HG02642 (cell line): Measurements from ENCODE around the gene THRSP.
"Not testable (repeated sequence)": the region's sequence is repeated elsewhere in the genome, so short reads cannot be mapped to it uniquely, and the experiment has no call there.

ENCODE experiments used
- ATAC-seq: cut with Tn5 transposase; IDR thresholded peaks from one replicate; pipeline ENCODE4 v1.9.1; 2021; ENCODE audit warnings: mild to moderate bottlenecking; ENCODE audit not compliant: unreplicated experiment, poor library complexity

The THRSP gene

DNA sequence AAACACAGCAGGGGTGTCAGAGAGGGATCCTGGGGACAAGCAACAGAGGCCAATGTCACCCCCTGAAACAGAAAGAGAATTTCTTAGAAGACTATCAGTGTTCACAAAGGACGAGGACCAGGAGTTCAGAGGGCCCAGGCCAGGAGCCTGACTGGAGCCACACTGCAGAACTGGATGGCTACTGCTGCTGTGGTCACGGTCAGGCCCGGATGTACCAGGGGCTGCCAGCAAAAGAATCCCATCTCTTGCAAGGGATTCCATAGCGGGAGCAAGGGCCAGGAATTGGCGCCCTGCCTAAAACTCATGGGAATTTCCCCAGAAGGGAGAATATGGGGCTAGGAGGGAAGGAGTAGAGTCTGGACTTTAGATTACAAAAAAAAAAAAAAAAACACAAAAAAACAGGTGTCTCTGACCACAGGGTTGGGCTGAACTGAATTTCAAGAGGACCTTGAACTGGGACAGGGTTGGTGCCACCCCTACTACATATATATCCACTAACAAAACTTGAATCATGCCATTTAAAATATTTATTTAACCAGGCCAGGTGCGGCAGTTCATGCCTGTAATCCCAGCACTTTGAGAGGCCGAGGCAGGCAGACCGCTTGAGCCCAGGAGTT, 24.9 kb upstream of the THRSP start:
- ATAC-seq, result no peak

- no peak for ATAC-seq
Observed at GRCh38 chr11:78039391-78039918, 24.2 kb upstream of the THRSP start.

- ATAC-seq, result no peak
Observed at GRCh38 chr11:78039919-78040671, 23.6 kb upstream of the THRSP start.

DNA sequence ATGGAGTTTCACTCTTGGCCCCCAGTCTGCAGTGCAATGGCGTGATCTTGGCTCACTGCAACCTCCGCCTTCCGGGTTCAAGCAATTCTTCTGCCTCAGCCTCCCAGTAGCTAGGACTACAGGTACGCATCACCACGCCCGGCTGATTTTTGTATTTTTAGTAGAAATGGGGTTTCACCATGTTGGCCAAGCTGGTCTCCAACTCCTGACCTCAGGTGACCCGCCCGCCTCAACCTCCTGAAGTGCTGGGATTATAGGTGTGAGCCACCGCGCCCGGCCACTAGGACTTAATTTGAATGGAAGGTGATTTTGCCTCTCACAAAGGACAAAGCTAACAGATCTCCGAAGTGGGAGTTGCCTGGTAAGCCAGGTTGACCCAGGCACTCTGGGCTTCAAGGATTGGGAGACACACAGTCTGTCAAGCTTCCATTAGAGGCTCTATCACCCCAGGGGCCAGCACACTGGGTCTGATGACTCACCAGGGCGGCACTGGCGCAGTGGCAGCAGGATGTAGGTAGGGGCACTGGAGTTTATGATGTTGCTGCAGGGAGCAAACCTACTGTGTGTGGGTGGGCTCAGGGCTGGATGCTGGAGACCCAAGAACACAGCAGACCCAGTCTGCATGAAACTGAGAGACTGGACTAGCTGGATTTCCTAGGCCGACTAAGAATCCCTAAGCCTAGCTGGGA, 22.8 kb upstream of the THRSP start:
- no peak for ATAC-seq

- ATAC-seq, result not testable (repeated sequence)
Observed at GRCh38 chr11:78041380-78041719, 22.3 kb upstream of the THRSP start.

DNA sequence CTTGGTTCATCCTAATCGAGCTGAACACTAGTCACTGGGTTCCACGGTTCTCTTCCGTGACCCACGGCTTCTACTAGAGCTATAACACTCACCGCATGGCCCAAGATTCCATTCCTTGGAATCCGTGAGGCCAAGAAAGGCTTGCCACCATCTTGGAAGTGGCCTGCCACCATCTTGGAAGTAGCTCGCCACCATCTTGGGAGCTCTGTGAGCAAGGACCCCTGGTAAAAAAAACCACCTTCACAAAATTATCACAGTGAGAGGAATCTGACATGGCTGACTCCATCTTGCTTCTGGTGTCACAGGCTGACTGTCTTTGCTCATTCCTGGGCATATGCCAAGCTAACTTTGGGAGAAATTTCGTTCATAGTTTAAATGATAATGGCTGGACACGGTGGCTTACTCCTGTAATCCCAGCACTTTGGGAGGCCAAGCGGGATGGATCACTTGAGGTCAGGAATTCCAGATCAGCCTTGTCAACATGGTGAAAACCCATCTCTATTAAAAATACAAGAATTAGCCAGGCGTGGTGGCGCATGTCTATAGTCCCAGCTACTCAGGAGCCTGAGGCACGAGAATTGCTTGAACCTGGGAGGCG, 21.7 kb upstream of the THRSP start:
- ATAC-seq, result no peak

- no peak for ATAC-seq
Observed at GRCh38 chr11:78044706-78045105, 19.0 kb upstream of the THRSP start.

- peak; percentile 89 for ATAC-seq
Observed at GRCh38 chr11:78045851-78046485, 17.7 kb upstream of the THRSP start.

GRCh38 chr11:78046486-78046854, 17.2 kb upstream of the THRSP start:
- ATAC-seq, result no peak

DNA sequence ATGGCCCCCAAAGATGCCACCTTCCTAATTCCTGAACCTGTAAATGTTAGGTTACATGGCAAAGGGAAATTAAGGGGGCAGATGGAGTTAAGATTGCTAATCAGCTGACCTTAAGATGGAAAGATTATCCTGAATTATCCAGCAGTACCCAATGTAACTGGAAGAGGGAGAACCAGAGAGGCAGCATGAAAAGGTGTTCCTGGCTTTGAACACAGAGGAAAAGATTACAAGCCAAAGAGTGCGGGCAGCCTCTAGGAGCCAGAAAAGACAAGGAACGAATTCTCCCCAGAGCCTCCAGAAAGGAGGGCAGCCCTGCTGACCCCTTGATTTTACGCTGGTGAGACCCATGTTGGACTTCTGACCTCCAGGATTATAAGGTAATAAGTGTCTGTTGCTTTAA, 15.1 kb upstream of the THRSP start:
- ATAC-seq, result no peak

DNA sequence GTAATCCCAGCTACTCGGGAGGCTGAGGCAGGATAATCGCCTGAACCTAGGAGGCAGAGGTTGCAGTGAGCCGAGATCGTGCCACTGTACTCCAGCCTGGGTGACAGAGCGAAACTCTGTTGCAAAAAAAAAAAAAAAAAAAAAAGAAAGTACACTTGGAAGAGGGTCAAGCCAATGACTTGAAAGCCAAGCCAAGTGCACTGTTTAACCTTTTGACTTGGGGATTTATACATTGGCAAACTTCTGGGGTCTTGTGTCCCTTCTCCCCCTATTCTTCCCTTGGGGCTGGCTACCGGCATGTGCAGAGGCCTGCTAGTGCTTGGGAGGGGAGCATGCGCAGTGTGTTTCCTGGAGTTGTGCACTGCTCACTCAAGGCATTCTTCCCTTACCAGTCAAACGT, 14.3 kb upstream of the THRSP start:
- ATAC-seq, result no peak

- no peak for ATAC-seq
Observed at GRCh38 chr11:78050964-78051831, 12.5 kb upstream of the THRSP start.

DNA sequence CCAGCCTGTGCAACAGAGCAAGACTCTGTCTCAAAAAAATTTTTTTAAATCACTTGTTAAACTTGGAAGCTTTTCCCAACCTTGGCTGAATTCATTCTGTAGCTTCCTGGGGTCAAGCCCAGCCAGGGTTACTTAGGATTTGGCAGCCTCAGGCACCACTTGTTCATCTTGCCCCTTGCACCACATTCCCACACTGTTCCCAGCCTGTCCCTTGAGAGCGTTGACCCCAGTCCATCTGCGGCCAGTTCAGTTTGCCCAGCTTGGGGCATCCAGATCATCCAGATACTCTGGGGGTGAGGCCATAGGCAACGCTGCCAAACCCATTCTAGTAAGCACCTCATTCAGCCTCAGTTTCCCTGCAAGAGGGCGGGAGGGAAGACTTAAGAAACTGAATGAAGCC, 8.7 kb upstream of the THRSP start:
- no peak for ATAC-seq

GRCh38 chr11:78056093-78056492, 7.6 kb upstream of the THRSP start:
- no peak for ATAC-seq

DNA sequence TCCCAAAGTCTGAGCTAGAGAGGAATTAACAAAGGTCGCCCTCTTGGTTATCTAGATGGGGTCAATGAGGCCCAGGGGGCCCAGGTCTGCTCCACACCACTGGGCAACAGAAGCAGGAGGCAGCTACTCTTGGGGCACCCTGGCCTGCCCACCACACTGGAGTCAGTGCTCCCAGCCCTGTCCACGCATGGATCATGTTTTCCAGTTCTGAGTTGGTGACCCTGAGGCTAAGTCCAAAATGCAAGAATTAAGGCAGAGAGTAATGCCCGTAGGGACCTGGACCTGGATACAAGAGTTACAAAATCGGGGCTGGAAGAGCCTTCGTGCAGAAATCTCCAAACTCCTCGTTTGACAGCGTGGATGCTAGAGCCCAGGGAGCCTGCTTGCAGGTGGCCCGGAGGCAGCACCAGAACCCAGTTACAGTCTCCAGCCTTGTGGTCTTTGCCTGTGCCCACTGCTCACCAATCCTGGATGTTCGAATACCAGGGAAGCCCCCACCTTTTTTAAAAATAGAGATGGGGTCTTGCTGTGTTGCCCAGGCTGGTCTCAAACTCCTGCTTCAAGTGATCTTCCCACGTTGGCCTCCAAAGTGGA, 6.1 kb upstream of the THRSP start:
- ATAC-seq, result no peak

DNA sequence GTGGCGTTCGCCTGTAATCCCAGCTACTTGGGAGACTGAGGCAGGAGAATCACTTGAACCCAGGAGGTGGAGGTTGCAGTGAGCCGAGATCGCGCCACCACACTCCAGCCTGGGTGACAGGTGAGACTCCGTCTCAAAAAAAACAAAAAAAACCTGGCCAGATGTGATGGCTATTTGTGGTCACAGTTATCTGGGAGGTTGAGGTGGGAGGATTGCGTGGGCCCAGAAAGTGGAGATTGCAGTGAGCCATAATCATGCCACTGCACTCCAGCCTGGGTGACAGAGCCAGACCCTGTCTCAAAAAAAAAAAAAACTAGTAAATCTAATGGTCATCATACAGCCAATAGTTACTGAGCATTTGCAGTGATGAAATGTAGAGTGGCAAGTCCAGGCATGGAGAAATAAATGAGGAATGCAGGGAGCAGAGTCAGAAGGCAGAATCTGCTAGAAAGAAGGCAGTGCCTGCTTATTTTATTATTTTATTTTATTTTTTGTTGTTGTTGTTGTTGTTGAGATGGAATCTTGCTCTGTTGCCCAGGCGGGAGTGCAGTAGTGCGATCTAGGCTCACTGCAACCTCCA, 3.8 kb upstream of the THRSP start:
- ATAC-seq, result not testable (repeated sequence)

DNA sequence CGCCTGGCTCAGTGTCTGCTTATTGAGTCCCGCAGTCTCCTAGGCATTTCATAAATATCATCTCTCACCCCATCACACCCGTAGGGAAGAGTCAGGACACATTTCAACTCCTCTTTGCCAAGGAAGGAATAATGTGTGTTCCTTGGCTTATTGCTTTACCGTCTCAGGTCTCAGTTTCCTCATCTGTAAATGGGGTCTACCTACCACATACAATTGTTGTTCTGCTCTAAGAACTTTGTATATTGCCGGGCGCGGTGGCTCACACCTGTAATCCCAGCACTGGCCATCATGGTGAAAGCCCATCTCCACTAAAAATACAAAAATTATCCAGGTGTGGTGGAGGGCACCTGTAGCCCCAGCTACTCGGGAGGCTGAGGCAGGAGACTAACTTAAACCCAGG, 3.1 kb upstream of the THRSP start:
- no peak for ATAC-seq

- no peak for ATAC-seq
Observed at GRCh38 chr11:78061088-78061920, 2.4 kb upstream of the THRSP start.
